Ovary (tissue), 3 donors: ENCODE data around the gene MAGEA2.

Experiments used
- CTCF ChIP-seq, 3 donors: fragments of 450-650 bp in 2 of 3; fragments of 200-600 bp in 1 of 3; IDR thresholded peaks; one replicate each; pipeline versions ENCODE4 v1.5.1 to v1.8.0; 2016 to 2022; ENCODE audit warnings: antibody characterized with exemption in 3 of 3, mild to moderate bottlenecking in 1 of 3
- EP300 ChIP-seq: sonication (generic); formaldehyde crosslinking; IDR thresholded peaks from one replicate; pipeline ENCODE4 v1.6.1; 2017; ENCODE audit warnings: antibody characterized with exemption
- POLR2A ChIP-seq: fragments of 450-650 bp; IDR thresholded peaks from one replicate; pipeline ENCODE4 v1.6.1; 2017; ENCODE audit warnings: antibody characterized with exemption, mild to moderate bottlenecking, moderate library complexity
- donor health status: DM: no; HTN: no; CAD: no.

GRCh38 chrX:152735101-152735500 lies 18.5 kb downstream of the MAGEA2 start:
- TF ChIP-seq CTCF (IDR thresholded peaks at IDR 0.05) (no peak), POLR2A (no peak), EP300 (no peak)
